DMS153 (cell line): Measurements from ENCODE around the gene TNFRSF18.

Source experiments
- DNase-seq: peaks from one replicate; lab custom pipeline; 2025; lab: John Stamatoyannopoulos, UW

TNFRSF18 gene

GRCh38 chr1:1211541-1212441 lies 5.4 kb upstream of the TNFRSF18 start:
- DNase-seq = no peak

GRCh38 chr1:1210726-1211540 lies 4.5 kb upstream of the TNFRSF18 start:
- no peak for DNase-seq

GRCh38 chr1:1208713-1209433 lies 2.5 kb upstream of the TNFRSF18 start:
- no peak for DNase-seq

GRCh38 chr1:1207571-1207892 lies 1.1 kb upstream of the TNFRSF18 start:
- DNase-seq = no peak

GRCh38 chr1:1206966-1207531 lies 657 bp upstream of the TNFRSF18 start:
- no peak for DNase-seq

- DNase-seq = no peak
Observed at GRCh38 chr1:1205769-1206375, 520 bp downstream of the TNFRSF18 start.

- no peak for DNase-seq
Observed at GRCh38 chr1:1204998-1205768, 1.2 kb downstream of the TNFRSF18 start.

- DNase-seq = no peak
Observed at GRCh38 chr1:1204425-1204920, 1.9 kb downstream of the TNFRSF18 start.

- DNase-seq = no peak
Observed at GRCh38 chr1:1203561-1204424, 2.6 kb downstream of the TNFRSF18 start.

- no peak for DNase-seq
Observed at GRCh38 chr1:1202831-1203560, 3.4 kb downstream of the TNFRSF18 start.

- DNase-seq = no peak
Observed at GRCh38 chr1:1200876-1201810, 5.2 kb downstream of the TNFRSF18 start.

GRCh38 chr1:1199961-1200875 lies 6.2 kb downstream of the TNFRSF18 start:
- no peak for DNase-seq

GRCh38 chr1:1199141-1199960 lies 7.0 kb downstream of the TNFRSF18 start:
- DNase-seq = no peak

GRCh38 chr1:1198423-1199140 lies 7.8 kb downstream of the TNFRSF18 start:
- DNase-seq = no peak
